H1 (cell line): ENCODE measurements around the gene NDUFB8. TPM values are rescaled to one million over a fixed set of nuclear protein-coding genes. Genes with fewer than 3 reads are reported as not detected.
A peak's percentile ranks its signal among the peaks of the same experiment; 100 is the strongest.

Experiments used
- CTCF ChIA-PET: fragments of 300-600 bp; sonication (Branson Sonifier 250); formaldehyde crosslinking; loops from one replicate; lab custom pipeline; 2021; ENCODE audit not compliant: partially characterized antibody; lab: Charles Lee
- POLR2A ChIA-PET: fragments of 300-600 bp; sonication (Branson Sonifier 250); formaldehyde crosslinking; loops from one replicate; lab custom pipeline; 2021; ENCODE audit warnings: inconsistent platforms; ENCODE audit not compliant: partially characterized antibody; lab: Charles Lee
- DNase-seq, 2 experiments: peaks; one replicate each; pipeline versions ENCODE4 v3.0.0 to v3.0.0-alpha.2; 2010 to 2022; ENCODE audit warnings: low spot score in 2 of 2, low read depth in 1 of 2, mixed read lengths in 1 of 2
- FAIRE-seq: peaks from 2 replicates; lab custom pipeline; 2011; peaks lifted over from hg19 to GRCh38; lab: Jason Lieb, UNC
- H2AFZ ChIP-seq: 2 replicates; pipeline ENCODE4 v1.8.1; 2012; ENCODE audit warnings: low read length, inconsistent platforms
- H2AK5ac ChIP-seq: 2 replicates; pipeline ENCODE4 v1.6.1; 2013; ENCODE audit warnings: low read depth, low read length
- H2BK120ac ChIP-seq: replicated peaks from 2 replicates; pipeline ENCODE3; 2013; ENCODE audit warnings: low read depth, low read length, inconsistent platforms
- H2BK12ac ChIP-seq: 2 replicates; pipeline ENCODE4 v1.6.1; 2013; ENCODE audit warnings: low read depth, low read length
- H2BK15ac ChIP-seq: 2 replicates; pipeline ENCODE4 v1.6.1; 2013; ENCODE audit warnings: low read length
- H2BK20ac ChIP-seq: 2 replicates; pipeline ENCODE4 v1.6.1; 2013; ENCODE audit warnings: low read length
- H2BK5ac ChIP-seq: 2 replicates; pipeline ENCODE4 v1.6.1; 2013; ENCODE audit warnings: low read depth, low read length
- H3K14ac ChIP-seq: 2 replicates; pipeline ENCODE4 v1.6.1; 2013; ENCODE audit warnings: inconsistent platforms; ENCODE audit not compliant: insufficient read length
- H3K18ac ChIP-seq: 2 replicates; pipeline ENCODE4 v1.6.1; 2013; ENCODE audit warnings: low read length; ENCODE audit errors: extremely low read depth
- H3K23ac ChIP-seq: 2 replicates; pipeline ENCODE4 v1.6.1; 2013; ENCODE audit warnings: inconsistent platforms; ENCODE audit not compliant: insufficient read length
- H3K23me2 ChIP-seq: 2 replicates; pipeline ENCODE4 v1.6.1; 2013; ENCODE audit warnings: low read depth, low read length
- H3K27ac ChIP-seq: 2 replicates; pipeline ENCODE4 v1.6.1; 2011; ENCODE audit warnings: low read depth, low read length, inconsistent platforms
- H3K27me3 ChIP-seq, 4 experiments: replicated peaks in 1 of 4; 1 replicate in 1 of 4; 2 replicates in 3 of 4; pipeline versions ENCODE4 v1.6.1 to v1.8.1; 2011 to 2013; ENCODE audit warnings: low read length in 3 of 4, mild to moderate bottlenecking in 3 of 4, inconsistent platforms in 2 of 4, mixed read lengths in 2 of 4, moderate library complexity in 1 of 4; ENCODE audit not compliant: control insufficient read depth in 3 of 4, insufficient read depth in 3 of 4; ENCODE audit errors: extremely low read depth in 1 of 4
- H3K36me3 ChIP-seq, 4 experiments: 2 replicates each; pipeline versions ENCODE4 v1.6.1 to v1.8.1; 2011 to 2013; ENCODE audit warnings: mild to moderate bottlenecking in 4 of 4, low read length in 3 of 4, moderate library complexity in 2 of 4, control low read depth in 1 of 4, inconsistent platforms in 1 of 4; ENCODE audit not compliant: insufficient read depth in 4 of 4, control insufficient read depth in 2 of 4
- H3K4ac ChIP-seq: replicated peaks from 2 replicates; pipeline ENCODE3; 2013; ENCODE audit warnings: low read length, low read depth, mixed read lengths, inconsistent platforms; ENCODE audit not compliant: insufficient read length
- H3K4me1 ChIP-seq, 4 experiments: replicated peaks in 1 of 4; 1 replicate in 1 of 4; 2 replicates in 3 of 4; pipeline versions ENCODE4 v1.6.1 to v1.8.1; 2011 to 2013; ENCODE audit warnings: low read length in 3 of 4, inconsistent platforms in 2 of 4, mixed read lengths in 1 of 4; ENCODE audit not compliant: insufficient read depth in 4 of 4, control insufficient read depth in 3 of 4
- H3K4me2 ChIP-seq, 2 experiments: 2 replicates each; pipeline versions ENCODE4 v1.6.1 to v1.8.1; 2011 to 2013; ENCODE audit warnings: low read depth in 2 of 2, low read length in 2 of 2, control low read depth in 1 of 2, inconsistent platforms in 1 of 2, mild to moderate bottlenecking in 1 of 2; ENCODE audit not compliant: insufficient read depth in 1 of 2
- H3K4me3 ChIP-seq, 4 experiments: fragments of 200-600, 300-600 bp in 1 of 4; sonication (generic), shearing (Covaris generic), sonication (Bioruptor Twin) in 1 of 4; 2 replicates each; pipeline versions ENCODE4 v1.5.1 to v1.8.1; 2011 to 2016; ENCODE audit warnings: low read length in 4 of 4, low read depth in 3 of 4, control low read depth in 2 of 4, inconsistent platforms in 2 of 4, mild to moderate bottlenecking in 2 of 4, mixed read lengths in 1 of 4, moderate library complexity in 1 of 4; ENCODE audit not compliant: insufficient read depth in 2 of 4; ENCODE audit errors: extremely low read depth in 1 of 4
- H3K56ac ChIP-seq: replicated peaks from 2 replicates; pipeline ENCODE3; 2013; ENCODE audit warnings: low read depth, mild to moderate bottlenecking, mixed read lengths, low read length, inconsistent platforms; ENCODE audit not compliant: insufficient read length
- H3K79me1 ChIP-seq: 2 replicates; pipeline ENCODE4 v1.6.1; 2013; ENCODE audit warnings: low read depth, low read length, control low read depth
- H3K79me2 ChIP-seq, 2 experiments: 2 replicates each; pipeline versions ENCODE4 v1.6.1 to v1.8.1; 2012 to 2013; ENCODE audit warnings: low read length in 2 of 2, mild to moderate bottlenecking in 2 of 2, inconsistent platforms in 1 of 2; ENCODE audit not compliant: insufficient read depth in 2 of 2, control insufficient read depth in 1 of 2
- H3K9ac ChIP-seq, 4 experiments: replicated peaks in 1 of 4; 1 replicate in 1 of 4; 2 replicates in 3 of 4; pipeline versions ENCODE4 v1.6.1 to v1.8.1; 2011 to 2013; ENCODE audit warnings: low read depth in 3 of 4, low read length in 3 of 4, control low read depth in 2 of 4, mild to moderate bottlenecking in 2 of 4, moderate library complexity in 2 of 4, inconsistent platforms in 1 of 4; ENCODE audit errors: extremely low read depth in 1 of 4
- H3K9me3 ChIP-seq, 2 experiments: 2 replicates each; pipeline versions ENCODE4 v1.6.1 to v1.8.1; 2012 to 2013; ENCODE audit warnings: mild to moderate bottlenecking in 2 of 2, moderate library complexity in 2 of 2, control low read depth in 1 of 2, inconsistent platforms in 1 of 2, low read depth in 1 of 2, low read length in 1 of 2, mixed read lengths in 1 of 2; ENCODE audit not compliant: insufficient read depth in 2 of 2
- H4K20me1 ChIP-seq, 2 experiments: replicated peaks in 1 of 2; 2 replicates each; pipeline versions ENCODE3 to v1.8.1; 2011 to 2013; ENCODE audit warnings: inconsistent platforms in 2 of 2, low read length in 2 of 2, mild to moderate bottlenecking in 1 of 2; ENCODE audit not compliant: insufficient read depth in 2 of 2, control insufficient read depth in 1 of 2
- H4K5ac ChIP-seq: 2 replicates; pipeline ENCODE4 v1.6.1; 2013; ENCODE audit warnings: low read length, low read depth, mixed read lengths, inconsistent platforms; ENCODE audit not compliant: insufficient read length
- H4K8ac ChIP-seq: 2 replicates; pipeline ENCODE4 v1.8.0; 2013; ENCODE audit warnings: mild to moderate bottlenecking, moderate library complexity, low read length, inconsistent platforms; ENCODE audit not compliant: insufficient read depth; ENCODE audit errors: extremely low read depth
- H4K91ac ChIP-seq: replicated peaks from 2 replicates; pipeline ENCODE3; 2013; ENCODE audit warnings: low read length, mixed read lengths, inconsistent platforms; ENCODE audit not compliant: insufficient read length
- E2F6 ChIP-seq: IDR thresholded peaks from 2 replicates; pipeline ENCODE4 v1.6.1; 2012; ENCODE audit warnings: inconsistent platforms
- HDAC2 ChIP-seq, 2 experiments: fragments of 300-600 bp in 1 of 2; sonication (generic) in 1 of 2; IDR thresholded peaks; 2 replicates each; pipeline ENCODE4 v1.6.1; 2011 to 2012; ENCODE audit warnings: low read depth in 2 of 2, low read length in 2 of 2, mild to moderate bottlenecking in 2 of 2, moderate library complexity in 2 of 2, borderline replicate concordance in 1 of 2, inconsistent platforms in 1 of 2
- KDM4A ChIP-seq: IDR thresholded peaks from one replicate; pipeline ENCODE4 v1.7.1; 2012; ENCODE audit warnings: low read depth, mild to moderate bottlenecking, moderate library complexity, low read length, inconsistent platforms; ENCODE audit not compliant: severe bottlenecking
- RNF2 ChIP-seq: fragments of 200-900, 300-1000 bp; sonication (generic); IDR thresholded peaks from 2 replicates; pipeline ENCODE4 v1.7.1; 2016; ENCODE audit warnings: borderline replicate concordance, low read depth, mild to moderate bottlenecking, antibody characterized with exemption, low read length; ENCODE audit not compliant: poor library complexity, severe bottlenecking; ENCODE audit errors: missing control alignments
- WGBS, 2 experiments: shearing (Covaris generic) in 1 of 2; methylation state at CpG; one replicate each; pipeline versions ENCODE4 v1.1.6 to v1.1.7; 2013 to 2015; ENCODE audit warnings: low lambda C conversion rate in 2 of 2, mixed read lengths in 2 of 2, inconsistent platforms in 1 of 2, low coverage in 1 of 2, missing lambda C conversion rate in 1 of 2; ENCODE audit not compliant: insufficient replicate concordance in 2 of 2, insufficient coverage in 1 of 2, insufficient read length in 1 of 2; ENCODE audit errors: extremely low coverage in 1 of 2, missing lambda C conversion rate in 1 of 2; 5-methylcytosine and 5-hydroxymethylcytosine counted together
- polyA plus RNA-seq, 7 experiments: library from polyadenylated mRNA; depleted of rRNA in 3 of 7; stranded (reverse) in 5 of 7; unstranded in 2 of 7; fragments of >200 nt in 5 of 7; fragments of 200-250 nt in 2 of 7; gene quantifications; 1 replicate in 5 of 7; 2 replicates in 1 of 7; 4 replicates in 1 of 7; pipeline versions ENCODE4 v1.2.1 to v1.2.3, GENCODE V29; 2011 to 2013; ENCODE audit warnings: missing spikeins in 2 of 7, mixed read lengths in 2 of 7
- total RNA-seq: library from RNA; stranded (reverse); fragmentation: NEBNext Ultra II Directional; extraction: Animal tissue kit (Norgen Biotek cat#: 25700); gene quantifications from 2 replicates; pipeline ENCODE4 v1.2.1, GENCODE V29; 2021
- TF ChIP-seq, protein P1 (sequence below): IDR thresholded peaks from 2 replicates; pipeline ENCODE4 v1.6.1; 2012; ENCODE audit warnings: inconsistent platforms

NDUFB8 gene
- total and polyA plus RNA-seq, 2 of the 8 experiments (the other 6 are each of a cell fraction or from before 2014, with no cell fraction given) = 175 to 455 TPM

DNA sequence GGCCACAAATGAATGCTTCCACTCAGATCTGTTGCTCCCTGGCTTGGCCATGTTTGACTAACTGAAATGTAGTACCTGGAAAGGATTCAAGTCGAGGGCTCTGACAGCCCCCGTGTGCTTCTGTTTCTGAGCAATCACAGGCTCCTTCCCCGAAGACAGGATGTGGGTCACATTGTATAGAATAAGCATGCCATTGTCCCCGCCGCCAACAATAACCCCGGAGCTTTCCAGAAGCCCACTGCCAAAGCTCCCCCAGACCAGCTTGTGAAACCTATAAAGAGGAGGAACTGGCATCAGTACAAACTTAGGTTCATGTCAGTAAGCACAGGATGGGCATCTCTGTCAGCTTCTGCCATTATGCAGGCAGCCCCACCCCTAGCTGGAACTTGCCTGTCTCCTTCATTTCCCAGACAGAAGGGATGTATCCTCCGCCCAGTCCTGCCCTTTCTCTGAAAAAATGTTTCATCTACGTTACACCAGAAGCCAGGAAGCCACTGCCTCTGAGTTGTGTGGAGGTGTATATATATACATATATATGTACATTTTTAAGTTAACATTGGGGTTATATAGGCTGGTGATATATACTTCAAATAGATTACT is 20.3 kb downstream of the NDUFB8 start:
- Histone ChIP-seq H3K18ac (no peak overlapping the region), H3K4me1 (no peaks in the 10 kb centered on the region; a peak in 1 of 7 replicates), H2AFZ (no peak overlapping the region), H2BK5ac (no peak overlapping the region), H2BK120ac (no peak overlapping the region), H3K36me3 (no peaks in the 10 kb centered on the region), H4K5ac (no peak overlapping the region), H3K9me3 (no peaks in the 10 kb centered on the region), H3K27ac (no peak overlapping the region), H3K14ac (no peak overlapping the region), H2AK5ac (no peak overlapping the region), H4K8ac (no peak overlapping the region), H3K79me2 (no peaks in the 10 kb centered on the region), H3K56ac (no peak overlapping the region), H4K91ac (no peak overlapping the region), H2BK12ac (no peak overlapping the region), H3K4me3 (no peak overlapping the region), H3K27me3 (peaks cover 0 to 11% (median 4%) of the 10 kb centered on the region in 4 experiments; a peak in 3 of 7 replicates), H2BK20ac (no peak overlapping the region), H3K4me2 (no peak overlapping the region), H2BK15ac (no peak overlapping the region), H3K23me2 (no peaks in the 10 kb centered on the region; the same call in 1 of the 2 replicates), H4K20me1 (peaks cover 0 to 5% of the 10 kb centered on the region in 2 experiments), H3K4ac (no peak overlapping the region), H3K23ac (no peak overlapping the region), H3K9ac (peak overlapping the region in 1 of 4 experiments; percentile 41; a peak in 1 of 7 replicates), H3K79me1 (no peaks in the 10 kb centered on the region)
- no peak for DNase-seq
- FAIRE-seq = no peak
- POLR2A ChIA-PET = interaction anchor here (0.7 to 2.5 kb wide), 4 partner anchors 21 to 79 kb away, joined by 3 to 9 read pairs (median 4); no protein-coding TSS in a partner anchor
- 82% methylated on average over 8 of the region's 8 CpGs; no CpG with 5 or more reads in 1 of the 2 experiments for WGBS, 2 experiments
- CTCF ChIA-PET = interaction anchor here (0.7 to 13.4 kb wide), 38 partner anchors 8 to 369 kb away, joined by 3 to 190 read pairs (median 5); partner anchors contain the start of genes SCD and SEC31B
- TF ChIP-seq E2F6 = no peak
- TF ChIP-seq KDM4A = no peak
- TF ChIP-seq, protein P1, sequence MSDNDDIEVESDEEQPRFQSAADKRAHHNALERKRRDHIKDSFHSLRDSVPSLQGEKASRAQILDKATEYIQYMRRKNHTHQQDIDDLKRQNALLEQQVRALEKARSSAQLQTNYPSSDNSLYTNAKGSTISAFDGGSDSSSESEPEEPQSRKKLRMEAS = no peak
- TF ChIP-seq HDAC2 (IDR thresholded peaks at IDR 0.05; ENCODE audit: borderline replicate concordance in 1 of 2, low read depth in 2 of 2, low read length in 2 of 2) = no peak
- no peak for TF ChIP-seq RNF2
